ENCODE measurements around the gene PLCH1.

GRCh38 chr3:155744626-155745324 lies at the start of gene PLCH1:
- TF ChIP-seq CTCF (IDR thresholded peaks at IDR 0.05) (no peak), POLR2A (IDR thresholded peaks at IDR 0.05) (peak in 1 of 2 donors; percentile 18)

Data from uterus (tissue), 2 donors.